Gastroesophageal sphincter (tissue), 3 donors: Measurements from ENCODE around the gene GABRG3.

Experiments
- CTCF ChIP-seq, 4 experiments: fragments of 200-600 bp in 2 of 4; fragments of 450-650 bp in 2 of 4; sonication (generic) in 1 of 4; IDR thresholded peaks; one replicate each; pipeline ENCODE4 v1.5.1; 2017 to 2019; ENCODE audit warnings: antibody characterized with exemption in 4 of 4, mild to moderate bottlenecking in 2 of 4, moderate library complexity in 2 of 4
- EP300 ChIP-seq: sonication (generic); formaldehyde crosslinking; IDR thresholded peaks from one replicate; pipeline ENCODE4 v1.6.1; 2017; ENCODE audit warnings: antibody characterized with exemption, mild to moderate bottlenecking
- POLR2A ChIP-seq, 2 donors: fragments of 450-650 bp; IDR thresholded peaks; one replicate each; pipeline ENCODE4 v1.6.1; 2017; ENCODE audit warnings: antibody characterized with exemption in 2 of 2, mild to moderate bottlenecking in 2 of 2, moderate library complexity in 1 of 2

GRCh38 chr15:27433604-27434003, 462.6 kb downstream of the GABRG3 start:
- no peak for TF ChIP-seq CTCF (IDR thresholded peaks at IDR 0.05)
- TF ChIP-seq EP300: no peak
- TF ChIP-seq POLR2A (IDR thresholded peaks at IDR 0.05): no peak
